Mesendoderm (in vitro differentiated cells): ENCODE results near the gene TRMT2A.

ENCODE experiments used
- DNase-seq: peaks from one replicate; pipeline ENCODE4 v3.0.0; 2013
- H2AK5ac ChIP-seq: 2 replicates; pipeline ENCODE4 v1.6.1; 2013; ENCODE audit warnings: low read length, inconsistent platforms
- H2BK120ac ChIP-seq: 2 replicates; pipeline ENCODE4 v1.6.1; 2013; ENCODE audit warnings: low read depth, mild to moderate bottlenecking, low read length, moderate library complexity, mixed read lengths
- H2BK15ac ChIP-seq: replicated peaks from 2 replicates; pipeline ENCODE4 v1.6.1; 2013; ENCODE audit warnings: low read depth, mild to moderate bottlenecking, moderate library complexity
- H2BK5ac ChIP-seq: 2 replicates; pipeline ENCODE4 v1.6.1; 2013; ENCODE audit warnings: low read length, inconsistent platforms
- H3K18ac ChIP-seq: 2 replicates; pipeline ENCODE4 v1.6.1; 2013; ENCODE audit warnings: mild to moderate bottlenecking, low read length, mixed read lengths
- H3K23ac ChIP-seq: one replicate; pipeline ENCODE4 v1.6.1; 2013; ENCODE audit warnings: low read length
- H3K27ac ChIP-seq: 2 replicates; pipeline ENCODE4 v1.5.1; 2013; ENCODE audit warnings: low read depth, mild to moderate bottlenecking, inconsistent platforms, low read length, moderate library complexity
- H3K27me3 ChIP-seq: 2 replicates; pipeline ENCODE4 v1.6.1; 2013; ENCODE audit warnings: low read length, control low read depth, mild to moderate bottlenecking, inconsistent platforms; ENCODE audit not compliant: insufficient read depth, poor library complexity
- H3K36me3 ChIP-seq: 2 replicates; pipeline ENCODE4 v1.6.1; 2013; ENCODE audit warnings: low read length, inconsistent platforms; ENCODE audit not compliant: control insufficient read depth, insufficient read depth
- H3K4ac ChIP-seq: one replicate; pipeline ENCODE4 v1.6.1; 2013; ENCODE audit warnings: low read depth, mild to moderate bottlenecking, low read length, moderate library complexity
- H3K4me1 ChIP-seq: 2 replicates; pipeline ENCODE4 v1.6.1; 2013; ENCODE audit warnings: low read depth, low read length, inconsistent platforms; ENCODE audit not compliant: control insufficient read depth
- H3K4me2 ChIP-seq: 2 replicates; pipeline ENCODE4 v1.6.1; 2013; ENCODE audit warnings: low read length
- H3K4me3 ChIP-seq: 2 replicates; pipeline ENCODE4 v1.5.1; 2013; ENCODE audit warnings: mild to moderate bottlenecking, low read length
- H3K56ac ChIP-seq: one replicate; pipeline ENCODE4 v1.6.1; 2013; ENCODE audit warnings: low read length
- H3K79me1 ChIP-seq: 2 replicates; pipeline ENCODE4 v1.6.1; 2013; ENCODE audit warnings: low read length, inconsistent platforms
- H3K79me2 ChIP-seq: 2 replicates; pipeline ENCODE4 v1.6.1; 2013; ENCODE audit warnings: mild to moderate bottlenecking, low read length; ENCODE audit not compliant: control insufficient read depth, insufficient read depth
- H3K9ac ChIP-seq: 2 replicates; pipeline ENCODE4 v1.6.1; 2013; ENCODE audit warnings: low read length, inconsistent platforms
- H4K5ac ChIP-seq: one replicate; pipeline ENCODE4 v1.6.1; 2013; ENCODE audit warnings: low read length
- H4K8ac ChIP-seq: one replicate; pipeline ENCODE4 v1.6.1; 2013; ENCODE audit warnings: low read depth, mild to moderate bottlenecking, control low read depth, low read length, moderate library complexity
- WGBS: extraction: QIAGEN DNeasy Blood & Tissue Kit; methylation state at CpG from one replicate; pipeline ENCODE4 v1.1.7; 2013; ENCODE audit warnings: low lambda C conversion rate, missing lambda C conversion rate; ENCODE audit not compliant: insufficient coverage; ENCODE audit errors: extremely low coverage; 5-methylcytosine and 5-hydroxymethylcytosine counted together

Gene TRMT2A

GRCh38 chr22:20114506-20115475 is 2.2 kb downstream of the TRMT2A start:
- peaks cover 13% of the 10 kb centered on the region for H3K79me1 ChIP-seq
- H3K56ac ChIP-seq, result no peak overlapping the region
- H3K4me3 ChIP-seq, result no peak overlapping the region
- peaks cover 2% of the 10 kb centered on the region for H3K4me1 ChIP-seq
- H3K27ac ChIP-seq, result no peak overlapping the region
- H4K8ac ChIP-seq, result no peak overlapping the region
- no peak overlapping the region for H2BK15ac ChIP-seq
- DNase-seq, result no peak
- H4K5ac ChIP-seq, result no peak overlapping the region
- peaks cover 25% of the 10 kb centered on the region for H3K36me3 ChIP-seq
- no peak overlapping the region for H2BK120ac ChIP-seq
- no peak overlapping the region for H3K9ac ChIP-seq
- no peak overlapping the region for H3K4ac ChIP-seq
- H2BK5ac ChIP-seq, result no peak overlapping the region
- WGBS, result no CpG with 5 or more reads among the region's 36 CpGs
- no peaks in the 10 kb centered on the region for H3K27me3 ChIP-seq
- H3K79me2 ChIP-seq, result peaks cover 36% of the 10 kb centered on the region
- H3K18ac ChIP-seq, result no peak overlapping the region
- H3K4me2 ChIP-seq, result no peak overlapping the region
- no peak overlapping the region for H3K23ac ChIP-seq
- H2AK5ac ChIP-seq, result no peak overlapping the region

GRCh38 chr22:20113551-20114310 is 3.3 kb downstream of the TRMT2A start:
- no CpG with 5 or more reads among the region's 19 CpGs for WGBS

GRCh38 chr22:20112623-20113511 is 4.2 kb downstream of the TRMT2A start:
- H3K4ac ChIP-seq, result no peak overlapping the region
- peaks cover 24% of the 10 kb centered on the region for H3K36me3 ChIP-seq
- no peak overlapping the region for H4K8ac ChIP-seq
- no peak overlapping the region for H2BK15ac ChIP-seq
- DNase-seq, result no peak
- H2BK5ac ChIP-seq, result no peak overlapping the region
- H3K56ac ChIP-seq, result no peak overlapping the region
- H3K79me1 ChIP-seq, result peaks cover 11% of the 10 kb centered on the region
- H4K5ac ChIP-seq, result no peak overlapping the region
- no peak overlapping the region for H3K4me3 ChIP-seq
- no peaks in the 10 kb centered on the region for H3K4me1 ChIP-seq
- H3K79me2 ChIP-seq, result peaks cover 17% of the 10 kb centered on the region
- H2AK5ac ChIP-seq, result no peak overlapping the region
- H3K23ac ChIP-seq, result no peak overlapping the region
- no peak overlapping the region for H3K4me2 ChIP-seq
- no peaks in the 10 kb centered on the region for H3K27me3 ChIP-seq
- WGBS, result no CpG with 5 or more reads among the region's 26 CpGs
- H3K9ac ChIP-seq, result no peak overlapping the region
- no peak overlapping the region for H3K18ac ChIP-seq
- H3K27ac ChIP-seq, result no peak overlapping the region
- no peak overlapping the region for H2BK120ac ChIP-seq

More at GRCh38 chr22:20113551-20114310, 3.3 kb downstream of the TRMT2A start:
- Histone ChIP-seq H3K4ac (no peak overlapping the region), H3K79me2 (peaks cover 26% of the 10 kb centered on the region), H3K56ac (no peak overlapping the region), H4K8ac (no peak overlapping the region), H3K4me2 (no peak overlapping the region), H3K27ac (no peak overlapping the region), H3K23ac (no peak overlapping the region), H2AK5ac (no peak overlapping the region), H2BK5ac (no peak overlapping the region), H2BK120ac (no peak overlapping the region), H3K9ac (no peak overlapping the region), H3K79me1 (peaks cover 11% of the 10 kb centered on the region), H2BK15ac (no peak overlapping the region), H3K4me3 (no peak overlapping the region), H4K5ac (no peak overlapping the region), H3K27me3 (no peaks in the 10 kb centered on the region), H3K36me3 (peaks cover 24% of the 10 kb centered on the region), H3K18ac (no peak overlapping the region), H3K4me1 (peaks cover 1% of the 10 kb centered on the region)
- DNase-seq, result no peak

GRCh38 chr22:20111689-20112622 is 5.1 kb downstream of the TRMT2A start:
- peaks cover 28% of the 10 kb centered on the region for H3K36me3 ChIP-seq
- H3K27ac ChIP-seq, result no peak overlapping the region
- H3K4me2 ChIP-seq, result no peak overlapping the region
- no peak overlapping the region for H2AK5ac ChIP-seq
- H3K56ac ChIP-seq, result no peak overlapping the region
- no CpG with 5 or more reads among the region's 7 CpGs for WGBS
- peaks cover 14% of the 10 kb centered on the region for H3K79me2 ChIP-seq
- H3K4me3 ChIP-seq, result no peak overlapping the region
- no peaks in the 10 kb centered on the region for H3K27me3 ChIP-seq
- DNase-seq, result no peak
- no peaks in the 10 kb centered on the region for H3K4me1 ChIP-seq
- H2BK5ac ChIP-seq, result no peak overlapping the region
- H3K79me1 ChIP-seq, result peaks cover 11% of the 10 kb centered on the region
- H2BK15ac ChIP-seq, result no peak overlapping the region
- no peak overlapping the region for H3K23ac ChIP-seq
- H3K9ac ChIP-seq, result no peak overlapping the region
- H2BK120ac ChIP-seq, result no peak overlapping the region
- H3K18ac ChIP-seq, result no peak overlapping the region
- no peak overlapping the region for H4K5ac ChIP-seq
- H3K4ac ChIP-seq, result no peak overlapping the region
- H4K8ac ChIP-seq, result no peak overlapping the region
